Spleen (tissue), 11 donors: Measurements from ENCODE around the gene YAE1. TPM values are rescaled to one million over a fixed set of nuclear protein-coding genes. Genes with fewer than 3 reads are reported as not detected.

Experiments used
- DNase-seq: peaks from one replicate; pipeline ENCODE4 v3.0.0-alpha.2; 2020
- H3K27ac ChIP-seq, 8 donors: fragments of 200-600 bp; sonication (generic) in 7 of 8; 1 replicate in 4 of 8; 2 replicates in 4 of 8; pipeline versions ENCODE4 v1.5.0 to v1.8.0; 2016 to 2021; ENCODE audit warnings: inconsistent platforms in 4 of 8, mild to moderate bottlenecking in 4 of 8, moderate library complexity in 1 of 8
- H3K27me3 ChIP-seq, 7 donors: fragments of 200-600 bp; sonication (generic) in 6 of 7; replicated peaks in 1 of 7; 1 replicate in 4 of 7; 2 replicates in 3 of 7; pipeline versions ENCODE4 v1.5.0 to v1.8.0; 2016 to 2021; ENCODE audit warnings: inconsistent platforms in 3 of 7, mild to moderate bottlenecking in 1 of 7
- H3K36me3 ChIP-seq, 6 donors: fragments of 200-600 bp; sonication (generic) in 5 of 6; 1 replicate in 4 of 6; 2 replicates in 2 of 6; pipeline versions ENCODE4 v1.5.0 to v1.8.0; 2016 to 2021; ENCODE audit warnings: inconsistent platforms in 2 of 6
- H3K4me1 ChIP-seq, 6 donors: fragments of 200-600 bp; sonication (generic) in 5 of 6; 1 replicate in 3 of 6; 2 replicates in 3 of 6; pipeline versions ENCODE4 v1.5.0 to v1.8.0; 2016 to 2021; ENCODE audit warnings: inconsistent platforms in 3 of 6
- H3K4me3 ChIP-seq, 8 donors: fragments of 200-600 bp; sonication (generic) in 7 of 8; 1 replicate in 4 of 8; 2 replicates in 4 of 8; pipeline versions ENCODE4 v1.5.0 to v1.8.0; 2016 to 2021; ENCODE audit warnings: inconsistent platforms in 4 of 8, mild to moderate bottlenecking in 4 of 8, moderate library complexity in 2 of 8
- H3K9me3 ChIP-seq, 8 donors: fragments of 200-600 bp; sonication (generic) in 7 of 8; 1 replicate in 4 of 8; 2 replicates in 4 of 8; pipeline versions ENCODE4 v1.5.0 to v1.8.0; 2016 to 2021; ENCODE audit warnings: inconsistent platforms in 4 of 8
- POLR2A ChIP-seq, 3 donors: fragments of 450-650 bp; IDR thresholded peaks; one replicate each; pipeline ENCODE4 v1.5.1; 2017; ENCODE audit warnings: antibody characterized with exemption in 3 of 3, mild to moderate bottlenecking in 1 of 3
- POLR2AphosphoS5 ChIP-seq, 3 donors: sonication (generic); formaldehyde crosslinking; IDR thresholded peaks; one replicate each; pipeline ENCODE4 v1.5.1; 2017; ENCODE audit warnings: antibody characterized with exemption in 3 of 3
- WGBS, 5 donors: extraction: QIAGEN DNeasy Blood & Tissue Kit in 3 of 5; methylation state at CpG; one replicate each; pipeline versions ENCODE4 v1.1.5 to v1.1.7; 2013 to 2018; 5-methylcytosine and 5-hydroxymethylcytosine counted together
- intact Hi-C: fragments of 100-400 bp; cut with DNase I; formaldehyde crosslinking; loops from one replicate; pipeline ENCODE4 v1.15.0; 2023; ENCODE audit warnings: low total_unique reads
- polyA plus RNA-seq, 3 donors: library from polyadenylated mRNA; stranded (reverse); fragments of 200-250 nt; gene quantifications; one replicate each; pipeline ENCODE4 v1.2.1, GENCODE V29; 2013
- total RNA-seq, 7 donors: library from RNA; depleted of rRNA in 3 of 7; stranded (reverse); fragments of >200 nt in 3 of 7; fragmentation: NEBNext Ultra II Directional in 4 of 7; extraction: Animal tissue kit (Norgen Biotek cat#: 25700) in 4 of 7; gene quantifications; one replicate each; pipeline versions ENCODE4 v1.1.0 to v1.2.1, GENCODE V29; 2016 to 2021
- TF ChIP-seq, protein P1 (sequence below), 11 experiments: fragments of 200-600 bp in 7 of 11; fragments of 450-650 bp in 4 of 11; sonication (generic) in 4 of 11; IDR thresholded peaks in 8 of 11; conservative IDR thresholded peaks in 3 of 11; 1 replicate in 7 of 11; 2 replicates in 4 of 11; pipeline versions ENCODE4 v1.4.0 to v1.8.0; 2016 to 2021; ENCODE audit warnings: antibody characterized with exemption in 11 of 11, inconsistent platforms in 4 of 11, mild to moderate bottlenecking in 1 of 11
- donor health status: healthy with polysubstance abuse.
- donor health status: DM: no; HTN: no; CAD: no; lungs with moderate emphysema.
- donor health status: DM: no; HTN: no; CAD: no.
- donor health status: Bipolar disorder and iron deficiency.
- donor health status: healthy.
- donor health status: DM: no; HTN: no; CAD: no.
- donor health status: DM: yes; HTN: yes; CAD: no.

YAE1 gene
- total and polyA plus RNA-seq, 10 donors, result 13.2 to 21.8 (median 15.8) TPM

DNA sequence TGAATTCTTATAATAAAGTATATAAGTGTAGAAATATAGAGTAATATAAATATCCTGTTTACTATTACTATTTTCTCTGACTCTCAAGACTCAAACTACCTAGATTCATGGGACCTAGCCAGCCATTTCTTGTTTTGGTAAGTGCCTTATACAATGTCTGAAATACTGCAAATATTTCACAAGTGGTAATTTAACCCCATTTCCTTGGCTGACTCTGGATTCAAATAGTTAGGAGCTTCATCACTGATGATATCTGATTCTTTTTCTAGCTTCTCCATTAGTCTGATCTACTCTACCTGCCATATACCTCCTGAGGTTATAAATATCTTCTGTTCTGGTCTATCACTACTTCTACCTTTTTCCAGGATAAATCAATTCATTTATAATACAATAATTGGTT is 50.8 kb downstream of the YAE1 start:
- Histone ChIP-seq H3K4me3 (no peak overlapping the region), H3K27me3 (peaks cover 0 to 12% (median 0%) of the 10 kb centered on the region in 7 donors), H3K36me3 (no peaks in the 10 kb centered on the region), H3K4me1 (peaks cover 0 to 11% (median 8%) of the 10 kb centered on the region in 6 donors), H3K9me3 (no peaks in the 10 kb centered on the region), H3K27ac (no peak overlapping the region)
- DNase-seq, result no peak
- TF ChIP-seq POLR2A (IDR thresholded peaks at IDR 0.05), result no peak
- TF ChIP-seq, protein P1, sequence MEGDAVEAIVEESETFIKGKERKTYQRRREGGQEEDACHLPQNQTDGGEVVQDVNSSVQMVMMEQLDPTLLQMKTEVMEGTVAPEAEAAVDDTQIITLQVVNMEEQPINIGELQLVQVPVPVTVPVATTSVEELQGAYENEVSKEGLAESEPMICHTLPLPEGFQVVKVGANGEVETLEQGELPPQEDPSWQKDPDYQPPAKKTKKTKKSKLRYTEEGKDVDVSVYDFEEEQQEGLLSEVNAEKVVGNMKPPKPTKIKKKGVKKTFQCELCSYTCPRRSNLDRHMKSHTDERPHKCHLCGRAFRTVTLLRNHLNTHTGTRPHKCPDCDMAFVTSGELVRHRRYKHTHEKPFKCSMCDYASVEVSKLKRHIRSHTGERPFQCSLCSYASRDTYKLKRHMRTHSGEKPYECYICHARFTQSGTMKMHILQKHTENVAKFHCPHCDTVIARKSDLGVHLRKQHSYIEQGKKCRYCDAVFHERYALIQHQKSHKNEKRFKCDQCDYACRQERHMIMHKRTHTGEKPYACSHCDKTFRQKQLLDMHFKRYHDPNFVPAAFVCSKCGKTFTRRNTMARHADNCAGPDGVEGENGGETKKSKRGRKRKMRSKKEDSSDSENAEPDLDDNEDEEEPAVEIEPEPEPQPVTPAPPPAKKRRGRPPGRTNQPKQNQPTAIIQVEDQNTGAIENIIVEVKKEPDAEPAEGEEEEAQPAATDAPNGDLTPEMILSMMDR (IDR thresholded peaks at IDR 0.05 in 8 of 11, conservative IDR thresholded peaks at IDR 0.05 in 3 of 11), result no peak
- intact Hi-C loops, result no loop called here

DNA sequence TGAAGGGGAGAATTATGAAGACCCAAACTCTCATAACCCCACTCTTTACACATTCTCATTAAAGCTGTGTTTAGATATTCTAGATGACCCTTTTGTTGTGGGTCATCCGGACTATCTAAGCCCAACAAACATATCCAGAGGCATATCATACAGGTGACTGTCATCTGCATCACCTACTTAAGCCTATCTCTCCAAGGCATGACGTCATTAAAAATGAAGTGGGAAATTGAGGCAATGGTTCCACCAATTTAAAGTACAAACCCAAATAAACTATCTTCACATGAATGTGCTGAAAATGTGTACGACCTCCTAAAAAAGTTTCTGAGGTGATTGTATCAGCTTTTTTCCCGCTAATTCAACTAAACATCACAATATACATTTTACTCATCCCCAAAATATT is 52.7 kb downstream of the YAE1 start:
- Histone ChIP-seq H3K27me3 (no peaks in the 10 kb centered on the region), H3K9me3 (no peaks in the 10 kb centered on the region), H3K4me1 (peaks cover 3 to 21% (median 18%) of the 10 kb centered on the region in 6 donors), H3K27ac (no peak overlapping the region), H3K4me3 (no peak overlapping the region), H3K36me3 (no peaks in the 10 kb centered on the region)
- intact Hi-C loops, result no loop called here
- DNase-seq, result no peak
- TF ChIP-seq, protein P1 (IDR thresholded peaks at IDR 0.05 in 8 of 11, conservative IDR thresholded peaks at IDR 0.05 in 3 of 11), result no peak
- no peak for TF ChIP-seq POLR2AphosphoS5 (IDR thresholded peaks at IDR 0.05)
- no peak for TF ChIP-seq POLR2A (IDR thresholded peaks at IDR 0.05)
- 94 to 95% (median 94%) methylated on average over 4 of the region's 4 CpGs for WGBS, 5 donors

DNA sequence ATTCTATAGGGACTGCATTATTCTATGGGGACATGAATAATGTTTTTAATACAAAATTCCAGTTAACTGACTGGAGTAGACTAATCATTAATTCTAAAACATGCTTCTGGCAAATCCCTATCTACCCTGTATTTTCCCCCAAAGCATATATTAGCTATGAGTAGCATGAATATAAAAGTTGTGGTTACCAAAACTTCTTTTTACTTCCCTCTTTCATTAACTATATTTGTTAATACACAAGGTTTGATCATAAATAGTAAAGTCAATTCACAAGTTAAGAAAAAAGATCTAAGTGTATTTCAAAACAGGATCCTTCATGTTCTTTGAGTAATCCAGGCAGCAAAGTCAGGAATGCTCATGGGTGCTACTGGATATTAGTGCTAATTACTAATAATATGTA is 54.3 kb downstream of the YAE1 start:
- Histone ChIP-seq H3K27ac (no peak overlapping the region), H3K36me3 (no peaks in the 10 kb centered on the region), H3K4me3 (no peak overlapping the region), H3K9me3 (no peaks in the 10 kb centered on the region), H3K4me1 (peaks cover 16 to 37% (median 33%) of the 10 kb centered on the region in 6 donors), H3K27me3 (no peaks in the 10 kb centered on the region)
- intact Hi-C loops, result no loop called here
- TF ChIP-seq, protein P1 (IDR thresholded peaks at IDR 0.05 in 8 of 11, conservative IDR thresholded peaks at IDR 0.05 in 3 of 11), result no peak
- TF ChIP-seq POLR2AphosphoS5 (IDR thresholded peaks at IDR 0.05) (no peak), POLR2A (IDR thresholded peaks at IDR 0.05) (no peak)
- no peak for DNase-seq

DNA sequence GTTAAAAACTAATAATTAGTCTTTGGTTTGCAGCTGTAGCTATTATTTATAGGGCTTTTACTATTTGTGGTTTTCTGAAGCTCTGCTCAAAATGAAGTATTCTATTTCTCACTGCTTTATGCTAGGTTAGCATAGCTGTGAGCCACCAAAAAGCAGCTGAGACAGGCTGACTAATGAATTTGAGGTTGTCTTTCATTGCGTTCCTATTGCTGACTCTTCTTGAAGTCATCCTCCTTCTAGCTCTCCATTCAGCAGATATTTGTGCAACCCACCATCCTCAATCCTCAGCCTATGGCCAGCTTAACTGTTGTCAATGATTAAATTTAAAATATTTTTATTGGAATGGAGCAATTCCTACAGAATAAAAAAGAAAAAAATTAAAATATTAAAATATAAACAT is 55.1 kb downstream of the YAE1 start:
- Histone ChIP-seq H3K36me3 (no peaks in the 10 kb centered on the region), H3K4me3 (no peak overlapping the region), H3K9me3 (no peaks in the 10 kb centered on the region), H3K27me3 (no peaks in the 10 kb centered on the region), H3K27ac (no peak overlapping the region), H3K4me1 (peaks cover 17 to 45% (median 40%) of the 10 kb centered on the region in 6 donors)
- DNase-seq, result no peak
- TF ChIP-seq, protein P1 (IDR thresholded peaks at IDR 0.05 in 8 of 11, conservative IDR thresholded peaks at IDR 0.05 in 3 of 11), result no peak
- TF ChIP-seq POLR2AphosphoS5 (IDR thresholded peaks at IDR 0.05), result no peak
- intact Hi-C loops, result no loop called here
- 66 to 97% (median 69%) methylated on average over 1 of the region's 1 CpG for WGBS, 5 donors
